Measurements from ENCODE around the gene OTP.

DNA sequence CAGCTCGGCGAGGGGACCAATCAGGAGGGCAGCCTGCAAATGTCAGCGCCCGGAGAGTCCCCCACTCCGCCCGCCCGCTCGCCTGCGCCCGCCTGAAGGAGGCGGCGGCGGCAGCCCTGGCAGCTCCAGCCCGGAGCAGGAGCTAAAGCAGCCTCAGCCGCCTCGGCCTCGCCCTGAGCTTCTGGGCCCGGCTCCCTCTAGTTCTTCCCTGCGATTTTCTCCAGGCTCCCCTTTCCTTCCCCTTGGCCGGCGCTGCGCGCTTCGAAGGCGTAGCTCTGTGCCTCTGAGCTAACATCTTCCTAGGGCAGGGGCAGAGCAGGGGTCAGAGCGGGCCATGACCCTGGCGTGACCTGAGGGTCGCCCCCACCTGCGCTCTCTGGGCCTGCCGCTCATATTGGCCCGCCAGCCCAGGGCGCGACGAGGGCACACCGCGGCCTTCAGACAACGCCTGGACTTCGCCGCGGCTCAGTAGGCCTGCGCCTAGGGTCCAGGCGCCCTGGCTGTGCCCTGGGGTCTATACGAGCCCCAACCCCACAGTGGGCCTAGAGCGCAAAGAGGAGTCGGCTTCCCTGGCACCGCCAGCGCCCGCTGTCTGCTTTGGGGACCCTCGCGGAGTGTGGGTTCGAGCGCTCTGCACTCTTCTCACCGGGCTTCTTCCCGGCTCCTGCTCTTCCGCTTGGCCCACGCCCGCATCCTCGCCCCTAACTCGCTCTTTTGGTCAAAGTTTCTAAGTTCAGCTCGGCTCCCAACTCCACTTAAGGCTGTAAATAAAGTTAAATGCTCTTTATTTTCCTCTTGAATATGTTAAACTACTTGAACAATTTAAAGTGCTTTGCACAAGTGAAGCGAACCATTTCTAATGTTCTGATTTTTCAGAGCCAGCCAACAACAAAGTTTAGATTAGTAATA is 504 bp upstream of the OTP start:
- TF ChIP-seq, protein P1, sequence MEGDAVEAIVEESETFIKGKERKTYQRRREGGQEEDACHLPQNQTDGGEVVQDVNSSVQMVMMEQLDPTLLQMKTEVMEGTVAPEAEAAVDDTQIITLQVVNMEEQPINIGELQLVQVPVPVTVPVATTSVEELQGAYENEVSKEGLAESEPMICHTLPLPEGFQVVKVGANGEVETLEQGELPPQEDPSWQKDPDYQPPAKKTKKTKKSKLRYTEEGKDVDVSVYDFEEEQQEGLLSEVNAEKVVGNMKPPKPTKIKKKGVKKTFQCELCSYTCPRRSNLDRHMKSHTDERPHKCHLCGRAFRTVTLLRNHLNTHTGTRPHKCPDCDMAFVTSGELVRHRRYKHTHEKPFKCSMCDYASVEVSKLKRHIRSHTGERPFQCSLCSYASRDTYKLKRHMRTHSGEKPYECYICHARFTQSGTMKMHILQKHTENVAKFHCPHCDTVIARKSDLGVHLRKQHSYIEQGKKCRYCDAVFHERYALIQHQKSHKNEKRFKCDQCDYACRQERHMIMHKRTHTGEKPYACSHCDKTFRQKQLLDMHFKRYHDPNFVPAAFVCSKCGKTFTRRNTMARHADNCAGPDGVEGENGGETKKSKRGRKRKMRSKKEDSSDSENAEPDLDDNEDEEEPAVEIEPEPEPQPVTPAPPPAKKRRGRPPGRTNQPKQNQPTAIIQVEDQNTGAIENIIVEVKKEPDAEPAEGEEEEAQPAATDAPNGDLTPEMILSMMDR (IDR thresholded peaks at IDR 0.05; ENCODE audit: insufficient read depth, low read length, poor library complexity, severe bottlenecking): no peak
- no peak for TF ChIP-seq EZH2phosphoT487 (conservative IDR thresholded peaks at IDR 0.05; ENCODE audit: low read length)

Measured in SU-DHL-6 (cell line).